GM12878 (cell line): ENCODE results near the gene ACADVL. TPM values are rescaled to one million over a fixed set of nuclear protein-coding genes. Genes with fewer than 3 reads are reported as not detected.
A peak's percentile ranks its signal among the peaks of the same experiment; 100 is the strongest.

Experiments used
- BCL11A ChIP-seq: IDR thresholded peaks from 2 replicates; pipeline ENCODE4 v1.6.1; 2011; ENCODE audit warnings: low read depth, low read length
- BMI1 ChIP-seq: fragments of 450-650 bp; IDR thresholded peaks from 2 replicates; pipeline ENCODE4 v1.6.1; 2016; ENCODE audit warnings: mild to moderate bottlenecking, moderate library complexity, borderline replicate concordance
- ESRRA ChIP-seq: IDR thresholded peaks from 2 replicates; pipeline ENCODE4 v1.6.1; 2012; ENCODE audit warnings: mild to moderate bottlenecking, low read length, improper control_type of control experiment
- HDAC6 ChIP-seq: fragments of 200-600 bp; sonication (generic); IDR thresholded peaks from one replicate; pipeline ENCODE4 v1.8.0; 2017; ENCODE audit warnings: antibody characterized with exemption; ENCODE audit not compliant: unreplicated experiment
- IRF3 ChIP-seq: fragments of 450-650 bp; IDR thresholded peaks from 2 replicates; pipeline ENCODE4 v1.6.1; 2014; ENCODE audit warnings: mild to moderate bottlenecking
- NKRF ChIP-seq: fragments of 450-650 bp; conservative IDR thresholded peaks from 2 replicates; pipeline ENCODE4 v1.6.1; 2017; ENCODE audit warnings: mild to moderate bottlenecking, moderate library complexity
- POLR2A ChIP-seq: IDR thresholded peaks from 2 replicates; pipeline ENCODE4 v1.6.1; 2011; ENCODE audit warnings: low read depth, mild to moderate bottlenecking, low read length
- POU2F2 ChIP-seq: IDR thresholded peaks from 3 replicates; pipeline ENCODE4 v1.6.1; 2011; ENCODE audit warnings: low read depth, mild to moderate bottlenecking, low read length, borderline replicate concordance
- RB1 ChIP-seq: fragments of 450-650 bp; formaldehyde crosslinking; IDR thresholded peaks from 2 replicates; pipeline ENCODE4 v1.6.1; 2017; ENCODE audit warnings: mild to moderate bottlenecking, borderline replicate concordance
- SIN3A ChIP-seq: IDR thresholded peaks from 2 replicates; pipeline ENCODE4 v1.6.1; 2012; ENCODE audit warnings: low read depth, low read length, improper control_type of control experiment
- SREBF1 ChIP-seq: IDR thresholded peaks from 2 replicates; pipeline ENCODE4 v1.6.1; 2012; ENCODE audit warnings: mild to moderate bottlenecking, low read length
- STAT3 ChIP-seq: IDR thresholded peaks from 2 replicates; pipeline ENCODE4 v1.6.1; 2011; ENCODE audit warnings: low read depth, low read length, improper control_type of control experiment
- SUPT20H ChIP-seq: IDR thresholded peaks from 2 replicates; pipeline ENCODE4 v1.6.1; 2011; ENCODE audit warnings: low read depth, mild to moderate bottlenecking, low read length, moderate library complexity, borderline replicate concordance; ENCODE audit not compliant: control insufficient read depth
- TBL1XR1 ChIP-seq: IDR thresholded peaks from 2 replicates; pipeline ENCODE4 v1.6.1; 2012; ENCODE audit warnings: low read depth, low read length, improper control_type of control experiment
- WRNIP1 ChIP-seq: IDR thresholded peaks from 2 replicates; pipeline ENCODE4 v1.6.1; 2011; ENCODE audit warnings: low read depth, low read length, improper control_type of control experiment, borderline replicate concordance
- ZNF274 ChIP-seq: IDR thresholded peaks from one replicate; pipeline ENCODE4 v1.8.0; 2011; ENCODE audit not compliant: insufficient read length, insufficient read depth
- ZZZ3 ChIP-seq: IDR thresholded peaks from 2 replicates; pipeline ENCODE4 v1.6.1; 2011; ENCODE audit warnings: low read depth; ENCODE audit not compliant: control insufficient read depth, insufficient read length
- polyA plus RNA-seq, 11 experiments: library from polyadenylated mRNA; depleted of rRNA in 4 of 11; unstranded in 6 of 11; stranded (reverse) in 5 of 11; fragments of >200 nt; fragmentation: Nextera tagmentation in 4 of 11; fragmentation: Illumina TruSeq in 1 of 11; extraction: Ambion mirVana in 4 of 11; extraction: Trizol in 1 of 11; gene quantifications; 1 replicate in 1 of 11; 2 replicates in 10 of 11; pipeline versions ENCODE4 v1.2.1 to v1.2.3, GENCODE V29; 2011 to 2016; ENCODE audit warnings: inconsistent platforms in 2 of 11, missing spikeins in 2 of 11, low read depth in 1 of 11
- total RNA-seq, 4 experiments: library from RNA; depleted of rRNA in 3 of 4; stranded (reverse); fragments of >200 nt in 3 of 4; fragmentation: Illumina TruSeq in 1 of 4; extraction: Trizol in 1 of 4; gene quantifications; 2 replicates each; pipeline versions ENCODE4 v1.2.1 to v1.2.3, GENCODE V29; 2013 to 2021
- TF ChIP-seq, protein P1 (sequence below): IDR thresholded peaks from 2 replicates; pipeline ENCODE4 v1.6.1; 2011; ENCODE audit warnings: mild to moderate bottlenecking, low read depth, low read length, moderate library complexity; ENCODE audit not compliant: insufficient replicate concordance
- TF ChIP-seq, protein P2 (sequence below): fragments of 450-650 bp; IDR thresholded peaks from 2 replicates; pipeline ENCODE4 v1.6.1; 2016; ENCODE audit warnings: mild to moderate bottlenecking, moderate library complexity, borderline replicate concordance
- TF ChIP-seq, protein P3 (sequence below): IDR thresholded peaks from 2 replicates; pipeline ENCODE4 v1.6.1; 2011; ENCODE audit warnings: low read depth, mild to moderate bottlenecking, low read length, moderate library complexity, borderline replicate concordance; ENCODE audit errors: extremely low read depth

Gene ACADVL
- total and polyA plus RNA-seq, 10 of the 15 experiments (the other 5 are each of a cell fraction or from before 2014, with no cell fraction given) = 25.4 to 232 (median 180) TPM

GRCh38 chr17:7239091-7240027 is 19.6 kb downstream of the ACADVL start, which contains the start of gene PHF23 (continued):
- TF ChIP-seq, protein P1, sequence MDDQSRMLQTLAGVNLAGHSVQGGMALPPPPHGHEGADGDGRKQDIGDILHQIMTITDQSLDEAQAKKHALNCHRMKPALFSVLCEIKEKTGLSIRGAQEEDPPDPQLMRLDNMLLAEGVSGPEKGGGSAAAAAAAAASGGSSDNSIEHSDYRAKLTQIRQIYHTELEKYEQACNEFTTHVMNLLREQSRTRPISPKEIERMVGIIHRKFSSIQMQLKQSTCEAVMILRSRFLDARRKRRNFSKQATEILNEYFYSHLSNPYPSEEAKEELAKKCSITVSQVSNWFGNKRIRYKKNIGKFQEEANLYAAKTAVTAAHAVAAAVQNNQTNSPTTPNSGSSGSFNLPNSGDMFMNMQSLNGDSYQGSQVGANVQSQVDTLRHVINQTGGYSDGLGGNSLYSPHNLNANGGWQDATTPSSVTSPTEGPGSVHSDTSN = no peak
- TF ChIP-seq SUPT20H (no peak), ZNF274 (no peak), SREBF1 (peak; percentile 84), BMI1 (no peak), BCL11A (no peak), ESRRA (no peak), RB1 (peak; percentile 68; the same call in 1 of the 2 replicates), WRNIP1 (no peak), STAT3 (no peak), POU2F2 (0 out of 3 replicates have a peak, but pooled peaks have one; percentile 35), ZZZ3 (no peak), TBL1XR1 (peak; percentile 25; the same call in 1 of the 2 replicates), IRF3 (no peak), POLR2A (peak; percentile 70), SIN3A (peak; percentile 39; the same call in 1 of the 2 replicates), NKRF (no peak; the same call in 1 of the 2 replicates), HDAC6 (no peak)
- TF ChIP-seq, protein P2, sequence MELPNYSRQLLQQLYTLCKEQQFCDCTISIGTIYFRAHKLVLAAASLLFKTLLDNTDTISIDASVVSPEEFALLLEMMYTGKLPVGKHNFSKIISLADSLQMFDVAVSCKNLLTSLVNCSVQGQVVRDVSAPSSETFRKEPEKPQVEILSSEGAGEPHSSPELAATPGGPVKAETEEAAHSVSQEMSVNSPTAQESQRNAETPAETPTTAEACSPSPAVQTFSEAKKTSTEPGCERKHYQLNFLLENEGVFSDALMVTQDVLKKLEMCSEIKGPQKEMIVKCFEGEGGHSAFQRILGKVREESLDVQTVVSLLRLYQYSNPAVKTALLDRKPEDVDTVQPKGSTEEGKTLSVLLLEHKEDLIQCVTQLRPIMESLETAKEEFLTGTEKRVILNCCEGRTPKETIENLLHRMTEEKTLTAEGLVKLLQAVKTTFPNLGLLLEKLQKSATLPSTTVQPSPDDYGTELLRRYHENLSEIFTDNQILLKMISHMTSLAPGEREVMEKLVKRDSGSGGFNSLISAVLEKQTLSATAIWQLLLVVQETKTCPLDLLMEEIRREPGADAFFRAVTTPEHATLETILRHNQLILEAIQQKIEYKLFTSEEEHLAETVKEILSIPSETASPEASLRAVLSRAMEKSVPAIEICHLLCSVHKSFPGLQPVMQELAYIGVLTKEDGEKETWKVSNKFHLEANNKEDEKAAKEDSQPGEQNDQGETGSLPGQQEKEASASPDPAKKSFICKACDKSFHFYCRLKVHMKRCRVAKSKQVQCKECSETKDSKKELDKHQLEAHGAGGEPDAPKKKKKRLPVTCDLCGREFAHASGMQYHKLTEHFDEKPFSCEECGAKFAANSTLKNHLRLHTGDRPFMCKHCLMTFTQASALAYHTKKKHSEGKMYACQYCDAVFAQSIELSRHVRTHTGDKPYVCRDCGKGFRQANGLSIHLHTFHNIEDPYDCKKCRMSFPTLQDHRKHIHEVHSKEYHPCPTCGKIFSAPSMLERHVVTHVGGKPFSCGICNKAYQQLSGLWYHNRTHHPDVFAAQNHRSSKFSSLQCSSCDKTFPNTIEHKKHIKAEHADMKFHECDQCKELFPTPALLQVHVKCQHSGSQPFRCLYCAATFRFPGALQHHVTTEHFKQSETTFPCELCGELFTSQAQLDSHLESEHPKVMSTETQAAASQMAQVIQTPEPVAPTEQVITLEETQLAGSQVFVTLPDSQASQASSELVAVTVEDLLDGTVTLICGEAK = peak; percentile 97
- TF ChIP-seq, protein P3, sequence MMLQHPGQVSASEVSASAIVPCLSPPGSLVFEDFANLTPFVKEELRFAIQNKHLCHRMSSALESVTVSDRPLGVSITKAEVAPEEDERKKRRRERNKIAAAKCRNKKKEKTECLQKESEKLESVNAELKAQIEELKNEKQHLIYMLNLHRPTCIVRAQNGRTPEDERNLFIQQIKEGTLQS = peak; percentile 49; the same call in 1 of the 2 replicates
